Measurements from ENCODE around the gene TJP2.

- TF ChIP-seq ZNF530 (tag by site-specific recombination; IDR thresholded peaks at IDR 0.05; ENCODE audit: low read depth) (no peak), CTCF (tag by site-specific recombination; IDR thresholded peaks at IDR 0.05) (no peak), ZNF843 (tag by site-specific recombination; IDR thresholded peaks at IDR 0.05) (no peak), REST (tag by site-specific recombination; IDR thresholded peaks at IDR 0.05) (no peak), SETDB1 (IDR thresholded peaks at IDR 0.05; ENCODE audit: insufficient read length, low read length) (no peak), ZNF423 (tag by site-specific recombination; IDR thresholded peaks at IDR 0.05) (no peak), ZFP69B (tag by site-specific recombination; IDR thresholded peaks at IDR 0.05) (no peak)
- TF ChIP-seq, protein P1, sequence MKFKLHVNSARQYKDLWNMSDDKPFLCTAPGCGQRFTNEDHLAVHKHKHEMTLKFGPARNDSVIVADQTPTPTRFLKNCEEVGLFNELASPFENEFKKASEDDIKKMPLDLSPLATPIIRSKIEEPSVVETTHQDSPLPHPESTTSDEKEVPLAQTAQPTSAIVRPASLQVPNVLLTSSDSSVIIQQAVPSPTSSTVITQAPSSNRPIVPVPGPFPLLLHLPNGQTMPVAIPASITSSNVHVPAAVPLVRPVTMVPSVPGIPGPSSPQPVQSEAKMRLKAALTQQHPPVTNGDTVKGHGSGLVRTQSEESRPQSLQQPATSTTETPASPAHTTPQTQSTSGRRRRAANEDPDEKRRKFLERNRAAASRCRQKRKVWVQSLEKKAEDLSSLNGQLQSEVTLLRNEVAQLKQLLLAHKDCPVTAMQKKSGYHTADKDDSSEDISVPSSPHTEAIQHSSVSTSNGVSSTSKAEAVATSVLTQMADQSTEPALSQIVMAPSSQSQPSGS (tag by site-specific recombination; IDR thresholded peaks at IDR 0.05; ENCODE audit: low read depth), result no peak
- TF ChIP-seq, protein P2, sequence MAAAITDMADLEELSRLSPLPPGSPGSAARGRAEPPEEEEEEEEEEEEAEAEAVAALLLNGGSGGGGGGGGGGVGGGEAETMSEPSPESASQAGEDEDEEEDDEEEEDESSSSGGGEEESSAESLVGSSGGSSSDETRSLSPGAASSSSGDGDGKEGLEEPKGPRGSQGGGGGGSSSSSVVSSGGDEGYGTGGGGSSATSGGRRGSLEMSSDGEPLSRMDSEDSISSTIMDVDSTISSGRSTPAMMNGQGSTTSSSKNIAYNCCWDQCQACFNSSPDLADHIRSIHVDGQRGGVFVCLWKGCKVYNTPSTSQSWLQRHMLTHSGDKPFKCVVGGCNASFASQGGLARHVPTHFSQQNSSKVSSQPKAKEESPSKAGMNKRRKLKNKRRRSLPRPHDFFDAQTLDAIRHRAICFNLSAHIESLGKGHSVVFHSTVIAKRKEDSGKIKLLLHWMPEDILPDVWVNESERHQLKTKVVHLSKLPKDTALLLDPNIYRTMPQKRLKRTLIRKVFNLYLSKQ (tag by site-specific recombination; IDR thresholded peaks at IDR 0.05; ENCODE audit: borderline replicate concordance), result no peak
These were observed 2.5 kb downstream of the TJP2 start for GRCh38 chr9:69176471-69177171.
